ENCODE results near the gene PLCL1. TPM values are rescaled to one million over a fixed set of nuclear protein-coding genes. Genes with fewer than 3 reads are reported as not detected.
A peak's percentile ranks its signal among the peaks of the same experiment; 100 is the strongest.

PLCL1 gene
- total RNA-seq, 2 donors from 2014 or later: 6.7 to 6.8 TPM

DNA sequence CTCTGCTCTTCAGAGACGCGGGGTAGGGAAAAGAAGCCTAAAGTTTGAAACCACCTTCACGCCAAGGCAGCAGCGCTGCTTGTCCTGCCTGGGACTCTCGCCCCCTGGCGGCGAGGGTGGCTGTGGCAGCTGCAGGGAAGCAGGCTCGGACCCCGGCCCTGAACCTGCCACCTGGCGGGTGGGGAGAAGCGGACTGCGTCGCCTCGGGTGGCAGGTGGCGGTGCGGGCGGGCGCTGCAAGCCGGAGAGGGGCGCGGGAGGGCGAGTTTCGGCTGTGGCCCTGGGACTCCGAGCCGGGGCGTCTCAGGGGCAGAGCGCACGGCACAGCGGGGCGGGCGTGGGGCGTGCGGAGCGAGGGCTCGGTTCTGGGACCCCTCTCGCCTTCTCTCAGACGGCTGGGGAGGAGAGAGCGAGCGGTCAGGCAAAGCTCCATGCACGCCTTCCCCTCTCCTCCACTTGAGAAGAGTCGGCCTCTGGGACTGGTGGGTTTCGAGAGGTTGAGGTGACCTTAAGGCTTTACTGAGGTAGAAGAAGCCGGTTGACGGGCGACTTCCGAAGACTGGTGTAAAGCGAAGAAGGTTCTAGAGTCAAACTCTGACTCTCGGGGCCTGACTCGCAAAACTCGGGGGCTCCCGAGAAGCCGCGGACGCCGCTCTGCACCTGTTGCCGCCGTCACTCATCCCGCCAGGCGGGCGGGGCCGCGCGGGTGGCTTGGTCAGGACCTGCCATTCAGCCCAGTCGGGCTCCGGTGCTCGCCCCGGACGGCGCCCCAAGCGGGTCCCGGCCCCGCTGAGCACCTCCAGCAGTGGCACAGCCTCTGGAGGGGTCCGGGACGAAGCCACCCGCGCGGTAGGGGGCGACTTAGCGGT is 18.1 kb upstream of the PLCL1 start:
- DNase-seq (ENCODE audit: low spot score): no peak
- intact Hi-C loops (cut with DNase I): no loop called here
- H3K4me3 ChIP-seq: peak overlapping the region; percentile 13 to 23

DNA sequence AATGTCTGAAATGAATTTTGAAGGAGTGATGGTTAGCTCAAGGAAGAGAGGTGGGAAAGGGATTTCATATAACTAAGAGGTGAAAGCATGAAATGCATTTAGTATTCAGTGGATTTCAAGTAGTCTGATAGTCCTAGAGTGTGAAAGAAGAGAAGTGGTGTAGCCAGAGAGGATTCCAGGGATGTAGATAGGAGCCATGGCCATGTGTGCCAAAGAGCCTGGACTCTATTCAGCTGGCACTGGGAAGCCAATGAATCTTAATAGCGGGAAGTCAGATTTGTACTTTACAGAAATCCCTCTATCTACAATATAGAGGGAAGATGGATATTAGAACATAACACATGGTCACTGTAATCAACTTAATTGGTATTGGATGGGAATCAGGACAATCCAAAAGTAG is 10.9 kb upstream of the PLCL1 start:
- TF ChIP-seq POLR2A (IDR thresholded peaks at IDR 0.05): no peak
- no peak for TF ChIP-seq POLR2AphosphoS5 (IDR thresholded peaks at IDR 0.05)
- TF ChIP-seq, protein P1, sequence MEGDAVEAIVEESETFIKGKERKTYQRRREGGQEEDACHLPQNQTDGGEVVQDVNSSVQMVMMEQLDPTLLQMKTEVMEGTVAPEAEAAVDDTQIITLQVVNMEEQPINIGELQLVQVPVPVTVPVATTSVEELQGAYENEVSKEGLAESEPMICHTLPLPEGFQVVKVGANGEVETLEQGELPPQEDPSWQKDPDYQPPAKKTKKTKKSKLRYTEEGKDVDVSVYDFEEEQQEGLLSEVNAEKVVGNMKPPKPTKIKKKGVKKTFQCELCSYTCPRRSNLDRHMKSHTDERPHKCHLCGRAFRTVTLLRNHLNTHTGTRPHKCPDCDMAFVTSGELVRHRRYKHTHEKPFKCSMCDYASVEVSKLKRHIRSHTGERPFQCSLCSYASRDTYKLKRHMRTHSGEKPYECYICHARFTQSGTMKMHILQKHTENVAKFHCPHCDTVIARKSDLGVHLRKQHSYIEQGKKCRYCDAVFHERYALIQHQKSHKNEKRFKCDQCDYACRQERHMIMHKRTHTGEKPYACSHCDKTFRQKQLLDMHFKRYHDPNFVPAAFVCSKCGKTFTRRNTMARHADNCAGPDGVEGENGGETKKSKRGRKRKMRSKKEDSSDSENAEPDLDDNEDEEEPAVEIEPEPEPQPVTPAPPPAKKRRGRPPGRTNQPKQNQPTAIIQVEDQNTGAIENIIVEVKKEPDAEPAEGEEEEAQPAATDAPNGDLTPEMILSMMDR (IDR thresholded peaks at IDR 0.05): no peak
- 70% methylated on average over 1 of the region's 1 CpG for WGBS
- no peaks in the 10 kb centered on the region for H3K36me3 ChIP-seq
- H3K9me3 ChIP-seq: no peaks in the 10 kb centered on the region
- intact Hi-C loops (cut with DNase I): no loop called here
- DNase-seq (ENCODE audit: low spot score): no peak
- H3K27me3 ChIP-seq (replicated peaks; ENCODE audit: insufficient read depth): no peaks in the 10 kb centered on the region
- H3K4me1 ChIP-seq (replicated peaks): no peaks in the 10 kb centered on the region
- no peak overlapping the region for H3K27ac ChIP-seq
- H3K4me3 ChIP-seq: no peak overlapping the region

More for the DNA sequence above, 18.1 kb upstream of the PLCL1 start:
- Histone ChIP-seq H3K27ac (no peak overlapping the region), H3K4me1 (replicated peaks) (no peaks in the 10 kb centered on the region), H3K9me3 (no peaks in the 10 kb centered on the region), H3K36me3 (no peaks in the 10 kb centered on the region), H3K27me3 (replicated peaks; ENCODE audit: insufficient read depth) (no peaks in the 10 kb centered on the region)
- 18% methylated on average over 72 of the region's 79 CpGs for WGBS
- TF ChIP-seq, protein P1 (IDR thresholded peaks at IDR 0.05): peak in 2 of 4 experiments; percentile 5 to 20
- TF ChIP-seq POLR2AphosphoS5 (IDR thresholded peaks at IDR 0.05): no peak

DNA sequence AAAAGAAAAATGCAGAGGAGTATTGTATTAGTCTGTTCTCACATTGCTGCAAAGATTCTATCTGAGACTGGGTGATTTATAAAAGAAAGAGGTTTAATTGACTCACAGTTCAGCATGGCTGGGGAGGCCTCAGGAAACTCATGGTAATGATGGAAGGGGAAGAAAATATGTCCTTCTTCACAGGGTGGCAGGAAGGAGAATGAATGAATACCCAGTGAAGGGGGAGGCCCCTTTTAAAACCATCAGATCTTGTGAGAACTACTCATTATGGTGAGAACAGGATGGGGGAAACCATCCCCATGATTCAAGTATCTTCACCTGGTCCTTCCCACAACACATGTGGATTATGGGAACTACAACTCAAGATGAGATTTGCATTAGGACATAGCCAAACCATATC is 9.1 kb upstream of the PLCL1 start:
- TF ChIP-seq POLR2AphosphoS5 (IDR thresholded peaks at IDR 0.05): no peak
- TF ChIP-seq POLR2A (IDR thresholded peaks at IDR 0.05): no peak
- TF ChIP-seq, protein P1 (IDR thresholded peaks at IDR 0.05): no peak
- Histone ChIP-seq H3K9me3 (no peaks in the 10 kb centered on the region), H3K27me3 (replicated peaks; ENCODE audit: insufficient read depth) (no peaks in the 10 kb centered on the region), H3K36me3 (no peaks in the 10 kb centered on the region), H3K4me1 (replicated peaks) (no peaks in the 10 kb centered on the region), H3K4me3 (no peak overlapping the region), H3K27ac (no peak overlapping the region)
- intact Hi-C loops (cut with DNase I): no loop called here
- no peak for DNase-seq (ENCODE audit: low spot score)

DNA sequence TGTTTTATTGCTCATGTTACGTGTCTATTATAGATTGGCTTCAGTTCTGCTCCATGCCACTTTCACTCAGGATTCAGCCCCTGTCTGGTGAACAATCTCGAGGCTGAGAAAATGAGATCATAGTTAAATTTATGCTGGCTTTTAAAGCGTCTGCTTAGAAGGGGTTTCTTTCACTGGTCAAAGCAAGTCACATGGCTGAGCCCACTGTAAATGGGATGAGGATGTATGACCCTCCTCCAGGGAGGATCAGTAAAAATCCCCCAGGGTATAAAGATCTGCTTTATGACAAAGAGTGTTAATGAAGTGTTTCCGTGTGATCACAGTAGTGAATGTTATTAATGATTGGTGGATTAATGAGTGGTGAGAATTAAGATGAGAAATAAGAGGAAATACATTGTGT is 6.2 kb upstream of the PLCL1 start:
- Histone ChIP-seq H3K27me3 (replicated peaks; ENCODE audit: insufficient read depth) (no peaks in the 10 kb centered on the region), H3K4me1 (replicated peaks) (no peaks in the 10 kb centered on the region), H3K36me3 (no peaks in the 10 kb centered on the region), H3K4me3 (no peak overlapping the region), H3K9me3 (no peaks in the 10 kb centered on the region), H3K27ac (no peak overlapping the region)
- TF ChIP-seq, protein P1 (IDR thresholded peaks at IDR 0.05): no peak
- no peak for TF ChIP-seq POLR2A (IDR thresholded peaks at IDR 0.05)
- no peak for TF ChIP-seq POLR2AphosphoS5 (IDR thresholded peaks at IDR 0.05)
- WGBS: 44% methylated on average over 4 of the region's 4 CpGs
- no peak for DNase-seq (ENCODE audit: low spot score)
- intact Hi-C loops (cut with DNase I): no loop called here

DNA sequence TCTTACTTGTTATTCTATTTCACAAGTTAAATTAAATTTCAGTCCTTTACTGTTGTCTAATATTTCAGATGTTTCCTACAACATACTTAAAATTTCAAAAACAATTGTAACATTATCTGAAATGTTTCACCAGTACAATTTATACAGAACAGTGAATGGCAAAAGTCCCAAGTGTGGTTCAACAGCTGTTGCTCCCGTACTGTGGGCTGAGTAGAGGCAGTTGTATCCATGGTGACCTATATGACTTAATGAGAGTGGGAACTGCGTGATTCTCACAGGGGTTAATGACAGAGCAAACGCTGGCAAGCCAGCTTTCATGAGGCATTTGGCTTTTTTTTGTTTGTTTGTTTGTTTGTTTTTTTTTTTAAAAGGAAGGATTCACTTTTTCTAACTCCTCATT is 5.3 kb upstream of the PLCL1 start:
- H3K36me3 ChIP-seq: no peaks in the 10 kb centered on the region
- TF ChIP-seq POLR2AphosphoS5 (IDR thresholded peaks at IDR 0.05) (no peak), POLR2A (IDR thresholded peaks at IDR 0.05) (no peak)
- TF ChIP-seq, protein P1 (IDR thresholded peaks at IDR 0.05): no peak
- no peaks in the 10 kb centered on the region for H3K27me3 ChIP-seq (replicated peaks; ENCODE audit: insufficient read depth)
- no peak overlapping the region for H3K27ac ChIP-seq
- peaks cover 4% of the 10 kb centered on the region for H3K4me1 ChIP-seq (replicated peaks)
- intact Hi-C loops (cut with DNase I): no loop called here
- DNase-seq (ENCODE audit: low spot score): no peak
- H3K4me3 ChIP-seq: no peak overlapping the region
- 59% methylated on average over 3 of the region's 3 CpGs for WGBS
- H3K9me3 ChIP-seq: no peaks in the 10 kb centered on the region

Data from prostate gland (tissue), 2 donors.